Measurements from ENCODE around the gene ARAP2.

ARAP2 gene

GRCh38 chr4:36094995-36095394 is 149.3 kb downstream of the ARAP2 start:
- TF ChIP-seq EZH2phosphoT487 (IDR thresholded peaks at IDR 0.05; ENCODE audit: low read depth) = no peak
- TF ChIP-seq CTCF (IDR thresholded peaks at IDR 0.05; ENCODE audit: low read depth, low read length) = no peak
- Histone ChIP-seq H3K79me2 (ENCODE audit: low read length) (no peaks in the 10 kb centered on the region), H2AFZ (ENCODE audit: low read depth, low read length) (no peak overlapping the region), H3K4me1 (ENCODE audit: low read length) (no peaks in the 10 kb centered on the region), H3K27ac (ENCODE audit: low read length) (no peak overlapping the region), H3K9me3 (ENCODE audit: insufficient read depth, low read length) (no peaks in the 10 kb centered on the region), H3K27me3 (ENCODE audit: low read depth, low read length) (no peaks in the 10 kb centered on the region), H3K4me3 (ENCODE audit: low read length) (no peak overlapping the region), H3K9ac (ENCODE audit: low read length) (no peak overlapping the region), H4K20me1 (ENCODE audit: insufficient read depth, low read length) (no peaks in the 10 kb centered on the region), H3K36me3 (replicated peaks; ENCODE audit: low read depth, low read length) (peaks cover 15% of the 10 kb centered on the region), H3K4me2 (ENCODE audit: low read length) (no peak overlapping the region)

DNA sequence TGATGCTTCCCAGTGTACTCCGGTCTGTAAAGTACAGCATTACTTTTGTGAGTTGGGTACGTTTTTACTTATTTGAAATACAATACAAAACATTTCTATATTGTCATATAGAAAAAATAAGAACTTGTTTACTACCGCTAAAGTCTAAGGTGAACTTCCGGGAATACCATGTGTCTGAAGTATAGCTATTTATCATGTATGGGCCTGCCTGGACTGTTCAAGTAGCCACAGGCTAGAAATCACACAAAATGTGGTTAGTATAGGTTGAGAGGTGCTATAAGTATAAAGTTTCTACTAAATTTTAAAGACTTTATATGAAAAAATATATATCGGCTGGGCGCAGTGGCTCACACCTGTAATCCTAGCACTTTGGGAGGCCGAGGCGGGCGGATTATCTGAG is 152.3 kb downstream of the ARAP2 start:
- Histone ChIP-seq H2AFZ (ENCODE audit: low read depth, low read length) (no peak overlapping the region), H3K9ac (ENCODE audit: low read length) (no peak overlapping the region), H3K9me3 (ENCODE audit: insufficient read depth, low read length) (no peaks in the 10 kb centered on the region), H3K4me3 (ENCODE audit: low read length) (no peak overlapping the region), H3K36me3 (replicated peaks; ENCODE audit: low read depth, low read length) (peaks cover 5% of the 10 kb centered on the region), H3K27ac (ENCODE audit: low read length) (no peak overlapping the region), H3K4me2 (ENCODE audit: low read length) (no peak overlapping the region), H3K4me1 (ENCODE audit: low read length) (no peaks in the 10 kb centered on the region), H4K20me1 (ENCODE audit: insufficient read depth, low read length) (no peaks in the 10 kb centered on the region), H3K27me3 (ENCODE audit: low read depth, low read length) (no peaks in the 10 kb centered on the region), H3K79me2 (ENCODE audit: low read length) (no peaks in the 10 kb centered on the region)
- TF ChIP-seq CTCF (IDR thresholded peaks at IDR 0.05; ENCODE audit: low read depth, low read length) (no peak), EZH2phosphoT487 (IDR thresholded peaks at IDR 0.05; ENCODE audit: low read depth) (no peak)

- Histone ChIP-seq H3K27me3 (ENCODE audit: low read depth, low read length) (no peaks in the 10 kb centered on the region), H3K79me2 (ENCODE audit: low read length) (no peaks in the 10 kb centered on the region), H3K4me1 (ENCODE audit: low read length) (no peaks in the 10 kb centered on the region), H3K36me3 (replicated peaks; ENCODE audit: low read depth, low read length) (peaks cover 5% of the 10 kb centered on the region), H3K9ac (ENCODE audit: low read length) (no peak overlapping the region), H4K20me1 (ENCODE audit: insufficient read depth, low read length) (no peaks in the 10 kb centered on the region), H3K4me2 (ENCODE audit: low read length) (no peak overlapping the region), H3K4me3 (ENCODE audit: low read length) (no peak overlapping the region), H3K27ac (ENCODE audit: low read length) (no peak overlapping the region), H2AFZ (ENCODE audit: low read depth, low read length) (no peak overlapping the region), H3K9me3 (ENCODE audit: insufficient read depth, low read length) (no peaks in the 10 kb centered on the region)
- no peak for TF ChIP-seq EZH2phosphoT487 (IDR thresholded peaks at IDR 0.05; ENCODE audit: low read depth)
These were observed 155.8 kb downstream of the ARAP2 start for GRCh38 chr4:36088542-36088941.

DNA sequence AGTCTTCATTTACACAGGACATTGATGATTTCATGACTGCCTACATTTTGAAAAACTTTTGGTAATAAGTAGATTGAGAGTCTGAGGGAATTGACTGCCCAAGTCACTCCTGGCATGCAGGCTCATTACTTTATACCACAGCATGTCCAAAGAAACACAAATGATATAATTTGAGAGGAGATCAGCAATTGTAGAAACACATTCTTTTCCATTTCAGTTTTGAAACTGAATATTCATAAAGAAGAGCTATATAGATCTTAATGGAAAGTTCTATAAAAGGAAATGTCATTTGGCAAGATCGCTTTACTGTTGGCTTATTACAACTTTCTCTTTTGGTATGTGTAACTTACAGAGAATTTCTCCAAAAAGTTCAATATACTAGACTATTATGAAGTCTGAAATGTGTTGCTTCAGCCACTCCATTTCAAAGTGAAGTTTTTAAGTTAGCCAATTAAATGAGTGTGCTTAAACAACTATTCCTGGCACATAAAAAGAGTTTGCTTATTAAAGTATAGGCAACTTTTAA is 158.0 kb downstream of the ARAP2 start:
- H3K27ac ChIP-seq (ENCODE audit: low read length) = no peak overlapping the region
- peaks cover 5% of the 10 kb centered on the region for H3K4me1 ChIP-seq (ENCODE audit: low read length)
- no peak for TF ChIP-seq CTCF (IDR thresholded peaks at IDR 0.05; ENCODE audit: low read depth, low read length)
- TF ChIP-seq EZH2phosphoT487 (IDR thresholded peaks at IDR 0.05; ENCODE audit: low read depth) = no peak
- no peak overlapping the region for H3K9ac ChIP-seq (ENCODE audit: low read length)
- H2AFZ ChIP-seq (ENCODE audit: low read depth, low read length) = no peak overlapping the region
- H4K20me1 ChIP-seq (ENCODE audit: insufficient read depth, low read length) = peaks cover 4% of the 10 kb centered on the region; the same call in 1 of the 2 replicates
- no peaks in the 10 kb centered on the region for H3K9me3 ChIP-seq (ENCODE audit: insufficient read depth, low read length)
- no peak overlapping the region for H3K4me2 ChIP-seq (ENCODE audit: low read length)
- H3K4me3 ChIP-seq (ENCODE audit: low read length) = no peak overlapping the region
- peaks cover 14% of the 10 kb centered on the region for H3K36me3 ChIP-seq (replicated peaks; ENCODE audit: low read depth, low read length)
- H3K79me2 ChIP-seq (ENCODE audit: low read length) = no peaks in the 10 kb centered on the region
- no peaks in the 10 kb centered on the region for H3K27me3 ChIP-seq (ENCODE audit: low read depth, low read length)
